GM12878 (cell line): ENCODE results near the gene TEX51. TPM values are rescaled to one million over a fixed set of nuclear protein-coding genes. Genes with fewer than 3 reads are reported as not detected.

Source experiments
- ATAC-seq: fragments of 200-7000 bp; cut with Tn5 transposase; 3 replicates; pipeline ENCODE4 v1.9.1; 2020; ENCODE audit warnings: mild to moderate bottlenecking, moderate library complexity
- BruUV-seq: library from RNA; stranded (reverse); fragments of 400-500 nt; replicated peaks from 2 replicates; lab custom pipeline; 2021; lab: Mats Ljungman, UMichigan
- CTCF ChIA-PET: fragments of 300-600 bp; sonication (Branson Sonifier 250); formaldehyde crosslinking; extraction: SDS; loops from one replicate; lab custom pipeline; 2021; ENCODE audit warnings: inconsistent platforms; lab: Yijun Ruan, JAX
- POLR2A ChIA-PET: fragments of 350-600 bp; formaldehyde crosslinking; extraction: SDS; loops from one replicate; lab custom pipeline; 2021; ENCODE audit warnings: inconsistent platforms; lab: Charles Lee
- RAD21 ChIA-PET: fragments of 300-600 bp; sonication (Branson Sonifier 250); formaldehyde crosslinking; loops from one replicate; lab custom pipeline; 2023; ENCODE audit warnings: antibody characterized with exemption; ENCODE audit not compliant: unreplicated experiment; lab: Charles Lee
- SMC1A ChIA-PET: fragments of 300-600 bp; sonication (Branson Sonifier 250); formaldehyde crosslinking; loops from one replicate; lab custom pipeline; 2023; ENCODE audit not compliant: unreplicated experiment, uncharacterized antibody; lab: Charles Lee
- DNase-seq: peaks from one replicate; pipeline ENCODE4 v3.0.0-alpha.2; 2011; ENCODE audit warnings: low read depth, low spot score
- FAIRE-seq: peaks from 3 replicates; lab custom pipeline; 2011; peaks lifted over from hg19 to GRCh38; lab: Jason Lieb, UNC
- H2AFZ ChIP-seq: 2 replicates; pipeline ENCODE4 v1.6.0; 2011; ENCODE audit warnings: low read depth, low read length, control low read depth; ENCODE audit not compliant: control insufficient read depth
- H3K27ac ChIP-seq: 2 replicates; pipeline ENCODE4 v1.5.1; 2011; ENCODE audit warnings: control low read depth; ENCODE audit not compliant: control insufficient read depth, insufficient read depth
- H3K27me3 ChIP-seq, 2 experiments: replicated peaks in 1 of 2; 2 replicates each; pipeline versions ENCODE4 v1.6.0 to v1.6.1; 2011; ENCODE audit warnings: low read length in 1 of 2; ENCODE audit not compliant: control insufficient read depth in 2 of 2, insufficient read depth in 2 of 2
- H3K36me3 ChIP-seq, 2 experiments: 2 replicates each; pipeline ENCODE4 v1.5.1; 2011; ENCODE audit warnings: low read length in 1 of 2; ENCODE audit not compliant: control insufficient read depth in 2 of 2, insufficient read depth in 2 of 2
- H3K4me1 ChIP-seq: 2 replicates; pipeline ENCODE4 v1.6.1; 2011; ENCODE audit warnings: mild to moderate bottlenecking, low read length, moderate library complexity, mixed read lengths; ENCODE audit not compliant: control insufficient read depth, insufficient read depth
- H3K4me2 ChIP-seq: 2 replicates; pipeline ENCODE4 v1.6.0; 2011; ENCODE audit warnings: control low read depth; ENCODE audit not compliant: control insufficient read depth, insufficient read depth
- H3K4me3 ChIP-seq: fragments of 200-600 bp; sonication (generic); 2 replicates; pipeline ENCODE4 v1.5.1; 2016
- H3K79me2 ChIP-seq: 2 replicates; pipeline ENCODE4 v1.6.0; 2011; ENCODE audit warnings: low read length; ENCODE audit not compliant: control insufficient read depth, insufficient read depth
- H3K9ac ChIP-seq: 2 replicates; pipeline ENCODE4 v1.8.0; 2011; ENCODE audit warnings: low read length, control low read depth, mixed read lengths; ENCODE audit not compliant: control insufficient read depth, insufficient read depth
- H3K9me3 ChIP-seq: replicated peaks from 3 replicates; pipeline ENCODE4 v1.5.1; 2011; ENCODE audit warnings: mild to moderate bottlenecking, low read length; ENCODE audit not compliant: control insufficient read depth, insufficient read depth
- H4K20me1 ChIP-seq: 2 replicates; pipeline ENCODE4 v1.6.0; 2011; ENCODE audit not compliant: control insufficient read depth, insufficient read depth
- EZH2 ChIP-seq: IDR thresholded peaks from 2 replicates; pipeline ENCODE4 v1.6.1; 2012; ENCODE audit warnings: low read depth, mild to moderate bottlenecking, control low read depth, inconsistent platforms, low read length, borderline replicate concordance; ENCODE audit not compliant: control insufficient read depth
- HDGF ChIP-seq: fragments of 450-650 bp; IDR thresholded peaks from 2 replicates; pipeline ENCODE4 v1.6.1; 2016; ENCODE audit warnings: antibody characterized with exemption
- IKZF2 ChIP-seq, 2 experiments: fragments of 450-650 bp; IDR thresholded peaks; 2 replicates each; pipeline ENCODE4 v1.6.1; 2017; ENCODE audit warnings: mild to moderate bottlenecking in 2 of 2, moderate library complexity in 2 of 2
- NFXL1 ChIP-seq: fragments of 450-650 bp; IDR thresholded peaks from 2 replicates; pipeline ENCODE4 v1.6.1; 2017; ENCODE audit warnings: antibody characterized with exemption, mild to moderate bottlenecking, borderline replicate concordance
- NFYA ChIP-seq: IDR thresholded peaks from 2 replicates; pipeline ENCODE4 v1.6.1; 2011; ENCODE audit warnings: low read depth, mild to moderate bottlenecking, low read length, improper control_type of control experiment, borderline replicate concordance
- SIN3A ChIP-seq: IDR thresholded peaks from 2 replicates; pipeline ENCODE4 v1.6.1; 2012; ENCODE audit warnings: low read depth, low read length, improper control_type of control experiment
- SMARCA5 ChIP-seq: fragments of 450-650 bp; IDR thresholded peaks from 2 replicates; pipeline ENCODE4 v1.6.1; 2017; ENCODE audit warnings: mild to moderate bottlenecking
- TCF7 ChIP-seq: IDR thresholded peaks from 2 replicates; pipeline ENCODE4 v1.6.1; 2014; ENCODE audit warnings: antibody characterized with exemption, borderline replicate concordance
- YY1 ChIP-seq: IDR thresholded peaks from 2 replicates; pipeline ENCODE4 v1.6.1; 2011; ENCODE audit warnings: low read depth, mild to moderate bottlenecking, low read length
- ZNF24 ChIP-seq: fragments of 450-650 bp; IDR thresholded peaks from 2 replicates; pipeline ENCODE4 v1.6.1; 2017; ENCODE audit warnings: antibody characterized with exemption, mild to moderate bottlenecking
- ZNF384 ChIP-seq: IDR thresholded peaks from 2 replicates; pipeline ENCODE4 v1.6.1; 2012; ENCODE audit warnings: low read depth, mild to moderate bottlenecking, low read length, improper control_type of control experiment, borderline replicate concordance
- WGBS: methylation state at CpG from one replicate; pipeline ENCODE4 v1.1.6; 2016; ENCODE audit warnings: low lambda C conversion rate; ENCODE audit not compliant: insufficient replicate concordance, insufficient coverage; ENCODE audit errors: missing lambda C conversion rate; 5-methylcytosine and 5-hydroxymethylcytosine counted together
- in situ Hi-C: fragments of 300-500 bp; cut with MboI; formaldehyde crosslinking; loops from 9 replicates; pipeline ENCODE4 v1.14.3; 2018; ENCODE audit warnings: mixed read lengths
- intact Hi-C: fragments of 100-400 bp; cut with micrococcal nuclease; formaldehyde crosslinking; loops from one replicate; pipeline ENCODE4 v1.14.2; 2022; ENCODE audit not compliant: unreplicated experiment
- polyA plus RNA-seq, 11 experiments: library from polyadenylated mRNA; depleted of rRNA in 4 of 11; unstranded in 6 of 11; stranded (reverse) in 5 of 11; fragments of >200 nt; fragmentation: Nextera tagmentation in 4 of 11; fragmentation: Illumina TruSeq in 1 of 11; extraction: Ambion mirVana in 4 of 11; extraction: Trizol in 1 of 11; gene quantifications; 1 replicate in 1 of 11; 2 replicates in 10 of 11; pipeline versions ENCODE4 v1.2.1 to v1.2.3, GENCODE V29; 2011 to 2016; ENCODE audit warnings: inconsistent platforms in 2 of 11, missing spikeins in 2 of 11, low read depth in 1 of 11
- total RNA-seq, 4 experiments: library from RNA; depleted of rRNA in 3 of 4; stranded (reverse); fragments of >200 nt in 3 of 4; fragmentation: Illumina TruSeq in 1 of 4; extraction: Trizol in 1 of 4; gene quantifications; 2 replicates each; pipeline versions ENCODE4 v1.2.1 to v1.2.3, GENCODE V29; 2013 to 2021

Gene TEX51
- total and polyA plus RNA-seq, 10 of the 15 experiments (the other 5 are each of a cell fraction or from before 2014, with no cell fraction given): not detected

DNA sequence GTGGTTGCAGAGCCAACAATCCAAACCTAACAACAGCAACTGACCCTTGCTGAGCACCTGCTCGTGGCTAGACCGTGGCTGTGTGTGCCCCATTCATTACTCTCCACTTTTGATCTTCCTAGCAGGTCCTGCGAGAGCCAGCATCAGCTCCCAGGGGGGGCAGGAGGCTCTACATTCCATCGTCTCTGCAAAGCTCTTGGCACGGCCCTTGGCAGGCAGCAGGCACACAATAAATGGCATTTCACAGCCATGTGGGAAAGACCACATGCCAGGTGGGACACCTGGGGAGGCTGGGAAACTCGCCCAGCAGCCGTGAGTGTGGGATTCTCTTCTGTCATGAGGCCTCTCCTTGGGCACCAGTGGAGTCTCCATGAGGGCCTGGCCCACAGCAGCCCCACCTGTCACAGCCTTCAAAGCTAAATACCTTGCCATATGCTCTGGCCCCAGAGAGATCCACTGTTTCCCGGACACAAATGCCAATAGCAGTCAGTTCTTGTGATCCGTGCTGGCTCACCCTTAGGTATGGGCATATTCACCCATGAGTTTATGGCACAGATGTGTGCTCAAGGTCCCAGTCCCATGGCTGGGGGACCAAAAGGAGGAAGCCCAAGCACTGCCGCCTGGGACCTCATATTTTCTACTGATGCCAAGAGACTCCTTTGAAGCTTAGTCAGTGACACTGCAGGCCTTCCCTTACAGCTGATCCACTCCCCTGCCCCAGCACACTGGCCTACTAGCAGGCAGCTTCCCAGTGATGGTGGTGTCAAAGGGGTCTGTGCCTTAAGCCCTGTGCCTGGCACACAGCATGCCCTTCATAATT, 6.8 kb upstream of the TEX51 start:
- intact Hi-C loops: no loop called here
- no peak for FAIRE-seq
- peaks cover 0 to 1% of the 10 kb centered on the region in 2 experiments; a peak in 2 of 4 replicates for H3K27me3 ChIP-seq
- CTCF ChIA-PET: no interaction called here
- in situ Hi-C loops: no loop called here
- H3K9ac ChIP-seq: no peak overlapping the region
- no peaks in the 10 kb centered on the region for H3K36me3 ChIP-seq
- no peak overlapping the region for H3K4me3 ChIP-seq
- POLR2A ChIA-PET: no interaction called here
- WGBS: 7% methylated on average over 10 of the region's 10 CpGs
- no peak for TF ChIP-seq NFYA
- no peak for TF ChIP-seq IKZF2 (IDR thresholded peaks at IDR 0.05)
- no peak for TF ChIP-seq ZNF384
- no peak for TF ChIP-seq SMARCA5
- TF ChIP-seq YY1: no peak
- TF ChIP-seq EZH2: no peak
- TF ChIP-seq ZNF24: no peak
- TF ChIP-seq NFXL1: no peak
- TF ChIP-seq SIN3A: no peak
- TF ChIP-seq HDGF: no peak
- no peak for TF ChIP-seq TCF7
- TF ChIP-seq, all 136 proteins: peak for 0
- no TSS peak for BruUV-seq
- H3K27ac ChIP-seq: no peak overlapping the region
- RAD21 ChIA-PET: no interaction called here
- H2AFZ ChIP-seq: no peak overlapping the region
- no peak overlapping the region for H3K4me2 ChIP-seq
- SMC1A ChIA-PET: interaction anchor here (0.9 kb wide), 1 partner anchor 49 kb away, joined by 3 read pairs; no protein-coding TSS in a partner anchor
- no peak for DNase-seq
- no peak for ATAC-seq
- no peaks in the 10 kb centered on the region for H3K4me1 ChIP-seq
- H3K79me2 ChIP-seq: no peaks in the 10 kb centered on the region
- H4K20me1 ChIP-seq: no peaks in the 10 kb centered on the region
- H3K9me3 ChIP-seq: no peaks in the 10 kb centered on the region
